Testis (tissue), 3 donors: ENCODE data around the gene RNASE13. TPM values are rescaled to one million over a fixed set of nuclear protein-coding genes. Genes with fewer than 3 reads are reported as not detected.

Experiments
- DNase-seq: peaks from one replicate; pipeline ENCODE4 v3.0.0-alpha.2; 2019
- H3K27ac ChIP-seq, 2 donors: fragments of 200-600 bp; sonication (generic); one replicate each; pipeline ENCODE4 v1.5.1; 2019
- H3K27me3 ChIP-seq: fragments of 200-600 bp; sonication (generic); one replicate; pipeline ENCODE4 v1.5.1; 2019
- H3K36me3 ChIP-seq: fragments of 200-600 bp; sonication (generic); one replicate; pipeline ENCODE4 v1.5.1; 2017; ENCODE audit warnings: low read depth; ENCODE audit errors: missing control alignments
- H3K4me1 ChIP-seq: fragments of 200-600 bp; sonication (generic); one replicate; pipeline ENCODE4 v1.5.1; 2019
- H3K4me3 ChIP-seq, 2 donors: fragments of 200-600 bp; sonication (generic); one replicate each; pipeline ENCODE4 v1.5.1; 2017 to 2019
- H3K9me3 ChIP-seq: fragments of 200-600 bp; sonication (generic); one replicate; pipeline ENCODE4 v1.5.1; 2017
- POLR2A ChIP-seq: fragments of 450-650 bp; IDR thresholded peaks from one replicate; pipeline ENCODE4 v1.6.1; 2017; ENCODE audit warnings: antibody characterized with exemption, mild to moderate bottlenecking, moderate library complexity
- WGBS, 2 donors: methylation state at CpG; one replicate each; pipeline ENCODE4 v1.1.5; 2018; 5-methylcytosine and 5-hydroxymethylcytosine counted together
- intact Hi-C: fragments of 100-400 bp; cut with DNase I; formaldehyde crosslinking; loops from one replicate; pipeline ENCODE4 v1.15.1; 2023; ENCODE audit warnings: low total_unique reads
- polyA plus RNA-seq: library from polyadenylated mRNA; stranded (reverse); fragments of 350-450 nt; fragmentation: Illumina TruSeq; extraction: RNeasy Lipid Tissue Mini Kit (QIAGEN cat#74804); gene quantifications from one replicate; pipeline ENCODE4 v1.2.3, GENCODE V29; 2014; ENCODE audit warnings: low read depth, low replicate concordance; ENCODE audit not compliant: insufficient read depth
- total RNA-seq, 2 donors: library from RNA; depleted of rRNA; stranded (reverse); fragments of >200 nt; gene quantifications; one replicate each; pipeline ENCODE4 v1.2.3, GENCODE V29; 2016
- TF ChIP-seq, protein P1 (sequence below), 3 experiments: fragments of 450-650 bp in 2 of 3; fragments of 200-600 bp in 1 of 3; sonication (generic) in 1 of 3; IDR thresholded peaks; one replicate each; pipeline ENCODE4 v1.5.1; 2016 to 2019; ENCODE audit warnings: antibody characterized with exemption in 3 of 3, mild to moderate bottlenecking in 2 of 3, moderate library complexity in 1 of 3

Gene RNASE13
- total and polyA plus RNA-seq, 3 donors from 2014 or later, result not detected

- H3K27ac ChIP-seq, result no peak overlapping the region
- TF ChIP-seq, protein P1, sequence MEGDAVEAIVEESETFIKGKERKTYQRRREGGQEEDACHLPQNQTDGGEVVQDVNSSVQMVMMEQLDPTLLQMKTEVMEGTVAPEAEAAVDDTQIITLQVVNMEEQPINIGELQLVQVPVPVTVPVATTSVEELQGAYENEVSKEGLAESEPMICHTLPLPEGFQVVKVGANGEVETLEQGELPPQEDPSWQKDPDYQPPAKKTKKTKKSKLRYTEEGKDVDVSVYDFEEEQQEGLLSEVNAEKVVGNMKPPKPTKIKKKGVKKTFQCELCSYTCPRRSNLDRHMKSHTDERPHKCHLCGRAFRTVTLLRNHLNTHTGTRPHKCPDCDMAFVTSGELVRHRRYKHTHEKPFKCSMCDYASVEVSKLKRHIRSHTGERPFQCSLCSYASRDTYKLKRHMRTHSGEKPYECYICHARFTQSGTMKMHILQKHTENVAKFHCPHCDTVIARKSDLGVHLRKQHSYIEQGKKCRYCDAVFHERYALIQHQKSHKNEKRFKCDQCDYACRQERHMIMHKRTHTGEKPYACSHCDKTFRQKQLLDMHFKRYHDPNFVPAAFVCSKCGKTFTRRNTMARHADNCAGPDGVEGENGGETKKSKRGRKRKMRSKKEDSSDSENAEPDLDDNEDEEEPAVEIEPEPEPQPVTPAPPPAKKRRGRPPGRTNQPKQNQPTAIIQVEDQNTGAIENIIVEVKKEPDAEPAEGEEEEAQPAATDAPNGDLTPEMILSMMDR (IDR thresholded peaks at IDR 0.05), result no peak
- TF ChIP-seq POLR2A, result no peak
- WGBS, 2 donors, result 76 to 86% methylated on average over 10 of the region's 10 CpGs
These were observed 44.1 kb upstream of the RNASE13 start for GRCh38 chr14:21078726-21079125.

DNA sequence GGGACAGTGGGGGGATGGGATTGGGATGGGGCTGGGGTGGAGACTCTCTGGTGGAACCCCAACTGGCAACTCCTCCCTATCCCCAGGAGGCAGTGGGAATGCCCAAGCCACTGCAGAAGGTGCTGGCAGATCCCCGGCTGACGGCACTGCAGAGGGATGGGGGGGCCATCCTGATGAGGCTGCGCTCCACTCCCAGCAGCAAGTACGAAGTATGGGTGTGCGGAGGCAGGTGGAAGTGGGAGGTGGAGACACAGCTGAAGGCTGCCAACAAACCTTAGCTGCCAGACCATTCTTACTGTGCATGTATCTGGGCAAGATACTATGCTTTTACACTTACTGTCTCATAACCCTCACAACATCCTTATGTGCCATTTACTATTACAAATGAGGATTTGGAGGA, 43.7 kb upstream of the RNASE13 start:
- no peaks in the 10 kb centered on the region for H3K4me1 ChIP-seq
- no peak for TF ChIP-seq POLR2A
- TF ChIP-seq, protein P1 (IDR thresholded peaks at IDR 0.05), result no peak
- intact Hi-C loops, result no loop called here
- H3K27me3 ChIP-seq, result no peaks in the 10 kb centered on the region
- no peak overlapping the region for H3K4me3 ChIP-seq
- no peak for DNase-seq
- no peaks in the 10 kb centered on the region for H3K36me3 ChIP-seq
- no peak overlapping the region for H3K27ac ChIP-seq
- H3K9me3 ChIP-seq, result no peaks in the 10 kb centered on the region
- WGBS, 2 donors, result 85 to 92% methylated on average over 5 of the region's 5 CpGs

More at GRCh38 chr14:21078726-21079125, 44.1 kb upstream of the RNASE13 start:
- H3K36me3 ChIP-seq, result no peaks in the 10 kb centered on the region
- no peaks in the 10 kb centered on the region for H3K9me3 ChIP-seq
- no peak for DNase-seq
- H3K4me1 ChIP-seq, result no peaks in the 10 kb centered on the region
- H3K4me3 ChIP-seq, result no peak overlapping the region
- no peaks in the 10 kb centered on the region for H3K27me3 ChIP-seq
- intact Hi-C loops, result no loop called here

DNA sequence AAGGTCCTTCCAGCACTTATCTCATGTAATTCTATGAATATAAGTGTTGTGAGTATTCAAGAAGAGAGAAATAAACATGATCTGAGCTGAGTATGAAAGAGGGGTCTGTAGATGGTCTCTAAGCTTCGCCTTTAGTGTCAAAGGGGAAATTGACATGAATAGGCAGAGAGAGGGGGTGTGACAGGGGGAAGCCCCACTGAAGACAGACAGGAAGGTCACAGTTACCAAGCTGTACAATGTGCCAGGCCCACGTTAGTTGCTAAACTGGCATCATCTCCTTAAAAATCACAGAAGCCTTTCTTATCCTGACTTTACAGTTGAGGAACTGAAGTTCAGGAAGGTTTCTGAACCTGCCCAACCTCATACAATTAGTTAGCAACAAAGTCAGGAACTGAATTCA, 43.1 kb upstream of the RNASE13 start:
- Histone ChIP-seq H3K36me3 (no peaks in the 10 kb centered on the region), H3K9me3 (no peaks in the 10 kb centered on the region), H3K27me3 (no peaks in the 10 kb centered on the region), H3K27ac (no peak overlapping the region), H3K4me1 (peaks cover 3% of the 10 kb centered on the region), H3K4me3 (no peak overlapping the region)
- 88 to 93% methylated on average over 2 of the region's 2 CpGs for WGBS, 2 donors
- intact Hi-C loops, result no loop called here
- no peak for DNase-seq
- TF ChIP-seq, protein P1 (IDR thresholded peaks at IDR 0.05), result no peak
- TF ChIP-seq POLR2A, result no peak

- WGBS, 2 donors, result 88% methylated on average over 9 of the region's 9 CpGs
- H3K36me3 ChIP-seq, result no peaks in the 10 kb centered on the region
- no peak overlapping the region for H3K4me3 ChIP-seq
- no peak overlapping the region for H3K27ac ChIP-seq
- DNase-seq, result no peak
- TF ChIP-seq, protein P1 (IDR thresholded peaks at IDR 0.05), result no peak
- TF ChIP-seq POLR2A, result no peak
- intact Hi-C loops, result no loop called here
- H3K9me3 ChIP-seq, result no peaks in the 10 kb centered on the region
- no peaks in the 10 kb centered on the region for H3K27me3 ChIP-seq
- peaks cover 14% of the 10 kb centered on the region for H3K4me1 ChIP-seq
These were observed 41.3 kb upstream of the RNASE13 start for GRCh38 chr14:21075719-21076437.
